Epithelial cell of prostate (primary cell): Measurements from ENCODE around the gene DPF3.

Experiments used
- DNase-seq: peaks from one replicate; pipeline ENCODE4 v3.0.0-alpha.2; 2011; ENCODE audit warnings: low read depth, low spot score
- H3K27ac ChIP-seq: fragments of 450-650 bp; 2 replicates; pipeline ENCODE4 v1.5.1; 2017; ENCODE audit warnings: mild to moderate bottlenecking

The DPF3 gene

GRCh38 chr14:72845683-72846082, 48.2 kb downstream of the DPF3 start:
- H3K27ac ChIP-seq, result no peak overlapping the region
- DNase-seq, result no peak

- no peak overlapping the region for H3K27ac ChIP-seq
- no peak for DNase-seq
Observed at GRCh38 chr14:72845196-72845595, 48.7 kb downstream of the DPF3 start.

GRCh38 chr14:72844524-72844923, 49.4 kb downstream of the DPF3 start:
- no peak for DNase-seq

GRCh38 chr14:72839753-72840607, 53.9 kb downstream of the DPF3 start:
- no peak overlapping the region for H3K27ac ChIP-seq
- no peak for DNase-seq

More at GRCh38 chr14:72844524-72844923, 49.4 kb downstream of the DPF3 start:
- H3K27ac ChIP-seq, result no peak overlapping the region

- no peak overlapping the region for H3K27ac ChIP-seq
- no peak for DNase-seq
Observed at GRCh38 chr14:72839351-72839750, 54.5 kb downstream of the DPF3 start.

GRCh38 chr14:72836085-72836484, 57.8 kb downstream of the DPF3 start:
- H3K27ac ChIP-seq, result no peak overlapping the region
- no peak for DNase-seq

- DNase-seq, result no peak
Observed at GRCh38 chr14:72833174-72833573, 60.7 kb downstream of the DPF3 start.

GRCh38 chr14:72830786-72831594, 62.9 kb downstream of the DPF3 start:
- H3K27ac ChIP-seq, result no peak overlapping the region
- DNase-seq, result no peak

More at GRCh38 chr14:72833174-72833573, 60.7 kb downstream of the DPF3 start:
- H3K27ac ChIP-seq, result no peak overlapping the region

- no peak for DNase-seq
- no peak overlapping the region for H3K27ac ChIP-seq
Observed at GRCh38 chr14:72830356-72830755, 63.5 kb downstream of the DPF3 start.

- H3K27ac ChIP-seq, result no peak overlapping the region
- DNase-seq, result no peak
Observed at GRCh38 chr14:72828604-72829003, 65.3 kb downstream of the DPF3 start.

- DNase-seq, result no peak
Observed at GRCh38 chr14:72826039-72826438, 67.9 kb downstream of the DPF3 start.

GRCh38 chr14:72825486-72825885, 68.4 kb downstream of the DPF3 start:
- no peak overlapping the region for H3K27ac ChIP-seq
- no peak for DNase-seq

More at GRCh38 chr14:72826039-72826438, 67.9 kb downstream of the DPF3 start:
- no peak overlapping the region for H3K27ac ChIP-seq

- H3K27ac ChIP-seq, result no peak overlapping the region
- DNase-seq, result no peak
Observed at GRCh38 chr14:72824051-72824450, 69.8 kb downstream of the DPF3 start.

- no peak overlapping the region for H3K27ac ChIP-seq
- no peak for DNase-seq
Observed at GRCh38 chr14:72822946-72823611, 70.8 kb downstream of the DPF3 start.

GRCh38 chr14:72818998-72819397, 74.9 kb downstream of the DPF3 start:
- no peak for DNase-seq
- H3K27ac ChIP-seq, result no peak overlapping the region

GRCh38 chr14:72816287-72816686, 77.6 kb downstream of the DPF3 start:
- no peak for DNase-seq

GRCh38 chr14:72815430-72815829, 78.5 kb downstream of the DPF3 start:
- no peak overlapping the region for H3K27ac ChIP-seq
- DNase-seq, result no peak

More at GRCh38 chr14:72816287-72816686, 77.6 kb downstream of the DPF3 start:
- no peak overlapping the region for H3K27ac ChIP-seq

GRCh38 chr14:72812292-72812851, 81.5 kb downstream of the DPF3 start:
- peak overlapping the region; percentile 6 for H3K27ac ChIP-seq
- DNase-seq, result no peak

- DNase-seq, result no peak
- no peak overlapping the region for H3K27ac ChIP-seq
Observed at GRCh38 chr14:72810201-72810600, 83.7 kb downstream of the DPF3 start.

GRCh38 chr14:72809063-72809462, 84.8 kb downstream of the DPF3 start:
- DNase-seq, result no peak
- no peak overlapping the region for H3K27ac ChIP-seq
